ENCODE results near the gene COTL1. TPM values are rescaled to one million over a fixed set of nuclear protein-coding genes. Genes with fewer than 3 reads are reported as not detected.

Gene COTL1
- total RNA-seq, 1 experiment from 2014 or later, result 408 TPM

- no peak for ATAC-seq
- no peak for TF ChIP-seq CTCF (conservative IDR thresholded peaks at IDR 0.05; ENCODE audit: low read depth, low read length)
- TF ChIP-seq EZH2phosphoT487 (IDR thresholded peaks at IDR 0.05; ENCODE audit: borderline replicate concordance, low read length), result no peak
- TF ChIP-seq EZH2 (IDR thresholded peaks at IDR 0.05; ENCODE audit: low read length, unreplicated experiment), result no peak
- Histone ChIP-seq H3K9ac (ENCODE audit: low read length) (no peak overlapping the region), H3K27me3 (ENCODE audit: low read length) (no peaks in the 10 kb centered on the region), H3K9me3 (ENCODE audit: low read length) (no peaks in the 10 kb centered on the region), H3K4me3 (ENCODE audit: low read length) (no peak overlapping the region), H3K4me1 (ENCODE audit: insufficient read depth, low read length) (no peaks in the 10 kb centered on the region), H4K20me1 (ENCODE audit: low read length) (peaks cover 45% of the 10 kb centered on the region; the same call in 1 of the 2 replicates), H2AFZ (ENCODE audit: low read length) (no peak overlapping the region), H3F3A (ENCODE audit: low read length, unreplicated experiment) (no peaks in the 10 kb centered on the region), H3K79me2 (ENCODE audit: low read length) (peaks cover 87% of the 10 kb centered on the region), H3K9me2 (replicated peaks; ENCODE audit: low read length) (no peaks in the 10 kb centered on the region), H3K4me2 (ENCODE audit: low read length) (no peak overlapping the region), H3K27ac (ENCODE audit: low read length) (no peak overlapping the region), H3K36me3 (ENCODE audit: low read depth, low read length) (peaks cover 36% of the 10 kb centered on the region)
- intact Hi-C loops (cut with micrococcal nuclease), result no loop called here
- ChIA-PET CTCF (no interaction called here), POLR2A (ENCODE audit: unreplicated experiment) (no interaction called here)
- DNase-seq, result no peak
- BruUV-seq (replicated peaks), result no TSS peak
These were observed 22.8 kb downstream of the COTL1 start for GRCh38 chr16:84595052-84595481.

GRCh38 chr16:84594725-84595038 is 23.2 kb downstream of the COTL1 start:
- Histone ChIP-seq H3K4me3 (ENCODE audit: low read length) (no peak overlapping the region), H3K27me3 (ENCODE audit: low read length) (no peaks in the 10 kb centered on the region), H3K4me2 (ENCODE audit: low read length) (no peak overlapping the region), H3K36me3 (ENCODE audit: low read depth, low read length) (peaks cover 38% of the 10 kb centered on the region), H3K79me2 (ENCODE audit: low read length) (peaks cover 87% of the 10 kb centered on the region), H3F3A (ENCODE audit: low read length, unreplicated experiment) (no peaks in the 10 kb centered on the region), H3K9me3 (ENCODE audit: low read length) (no peaks in the 10 kb centered on the region), H2AFZ (ENCODE audit: low read length) (no peak overlapping the region), H3K27ac (ENCODE audit: low read length) (no peak overlapping the region), H3K4me1 (ENCODE audit: insufficient read depth, low read length) (no peaks in the 10 kb centered on the region), H3K9me2 (replicated peaks; ENCODE audit: low read length) (no peaks in the 10 kb centered on the region), H4K20me1 (ENCODE audit: low read length) (peaks cover 42% of the 10 kb centered on the region; the same call in 1 of the 2 replicates), H3K9ac (ENCODE audit: low read length) (no peak overlapping the region)
- intact Hi-C loops (cut with micrococcal nuclease), result no loop called here
- CTCF ChIA-PET, result no interaction called here
- POLR2A ChIA-PET (ENCODE audit: unreplicated experiment), result no interaction called here
- TF ChIP-seq EZH2 (IDR thresholded peaks at IDR 0.05; ENCODE audit: low read length, unreplicated experiment), result no peak
- TF ChIP-seq EZH2phosphoT487 (IDR thresholded peaks at IDR 0.05; ENCODE audit: borderline replicate concordance, low read length), result no peak
- TF ChIP-seq CTCF (conservative IDR thresholded peaks at IDR 0.05; ENCODE audit: low read depth, low read length), result no peak
- no peak for DNase-seq
- no peak for ATAC-seq
- BruUV-seq (replicated peaks), result no TSS peak

GRCh38 chr16:84593825-84594724 is 23.8 kb downstream of the COTL1 start:
- Histone ChIP-seq H3F3A (ENCODE audit: low read length, unreplicated experiment) (no peaks in the 10 kb centered on the region), H3K36me3 (ENCODE audit: low read depth, low read length) (peaks cover 40% of the 10 kb centered on the region)

More at GRCh38 chr16:84593825-84594724, 23.8 kb downstream of the COTL1 start:
- CTCF ChIA-PET, result no interaction called here
- Histone ChIP-seq H3K4me3 (ENCODE audit: low read length) (no peak overlapping the region), H3K9me2 (replicated peaks; ENCODE audit: low read length) (no peaks in the 10 kb centered on the region), H3K9ac (ENCODE audit: low read length) (no peak overlapping the region), H3K9me3 (ENCODE audit: low read length) (no peaks in the 10 kb centered on the region), H3K4me1 (ENCODE audit: insufficient read depth, low read length) (no peaks in the 10 kb centered on the region), H3K79me2 (ENCODE audit: low read length) (peaks cover 83% of the 10 kb centered on the region), H3K4me2 (ENCODE audit: low read length) (no peak overlapping the region), H3K27me3 (ENCODE audit: low read length) (no peaks in the 10 kb centered on the region), H2AFZ (ENCODE audit: low read length) (no peak overlapping the region), H3K27ac (ENCODE audit: low read length) (no peak overlapping the region), H4K20me1 (ENCODE audit: low read length) (peaks cover 36% of the 10 kb centered on the region; the same call in 1 of the 2 replicates)
- DNase-seq (no peak), ATAC-seq (no peak)
- intact Hi-C loops (cut with micrococcal nuclease), result no loop called here
- BruUV-seq (replicated peaks), result no TSS peak
- TF ChIP-seq EZH2 (IDR thresholded peaks at IDR 0.05; ENCODE audit: low read length, unreplicated experiment) (no peak), CTCF (conservative IDR thresholded peaks at IDR 0.05; ENCODE audit: low read depth, low read length) (no peak), EZH2phosphoT487 (IDR thresholded peaks at IDR 0.05; ENCODE audit: borderline replicate concordance, low read length) (no peak)
- POLR2A ChIA-PET (ENCODE audit: unreplicated experiment), result no interaction called here
